ENCODE results near the gene BANF2.

Gene BANF2

GRCh38 chr20:17782768-17783167 is 83.0 kb downstream of the BANF2 start:
- ATAC-seq = no peak
- H3K9me3 Mint-ChIP-seq = peaks cover 3% of the 10 kb centered on the region
- no peaks in the 10 kb centered on the region for H3K4me1 Mint-ChIP-seq
- peaks cover 4% of the 10 kb centered on the region for H3K36me3 Mint-ChIP-seq (ENCODE audit: low read depth)
- no peak overlapping the region for H3K27ac Mint-ChIP-seq
- H3K4me3 Mint-ChIP-seq = no peak overlapping the region
- H3K27me3 Mint-ChIP-seq = peaks cover 3% of the 10 kb centered on the region
- DNase-seq = no peak

GRCh38 chr20:17783671-17784070 is 83.9 kb downstream of the BANF2 start:
- Mint-ChIP-seq H3K4me3 (no peak overlapping the region), H3K9me3 (no peaks in the 10 kb centered on the region), H3K27ac (no peak overlapping the region), H3K27me3 (peaks cover 3% of the 10 kb centered on the region), H3K36me3 (ENCODE audit: low read depth) (no peaks in the 10 kb centered on the region), H3K4me1 (no peaks in the 10 kb centered on the region)
- ATAC-seq = no peak
- DNase-seq = no peak

- ATAC-seq (no peak), DNase-seq (no peak)
- Mint-ChIP-seq H3K27ac (no peak overlapping the region), H3K27me3 (peaks cover 3% of the 10 kb centered on the region), H3K4me3 (no peak overlapping the region), H3K9me3 (no peaks in the 10 kb centered on the region), H3K4me1 (no peaks in the 10 kb centered on the region), H3K36me3 (ENCODE audit: low read depth) (no peaks in the 10 kb centered on the region)
These were observed 85.2 kb downstream of the BANF2 start for GRCh38 chr20:17785007-17785406.

All from activated naive CD8-positive, alpha-beta T cell treated with anti-CD3 and anti-CD28 coated beads, Interleukin-2, amount 50 U/mL, for 24 hours (primary cell).